Effector memory CD8-positive, alpha-beta T cell (primary cell): ENCODE measurements around the gene MBNL2.

Experiments
- ATAC-seq: fragments of 150-1000 bp; cut with Tn5 transposase; replicated peaks from 2 replicates; pipeline ENCODE4 v1.10.0; 2021; ENCODE audit warnings: mild to moderate bottlenecking, moderate library complexity
- DNase-seq, 3 experiments: peaks; one replicate each; pipeline ENCODE4 v3.0.0; 2021
- H3K27ac Mint-ChIP-seq, 2 donors: one replicate each; pipeline ENCODE4 v1.8.0; 2022; ENCODE audit warnings: mild to moderate bottlenecking in 2 of 2, mixed read lengths in 2 of 2, moderate library complexity in 2 of 2
- H3K27me3 Mint-ChIP-seq, 2 donors: one replicate each; pipeline ENCODE4 v1.8.0; 2022; ENCODE audit warnings: mixed read lengths in 2 of 2
- H3K36me3 Mint-ChIP-seq: one replicate; pipeline ENCODE4 v1.8.0; 2022; ENCODE audit warnings: mild to moderate bottlenecking, moderate library complexity, mixed read lengths; ENCODE audit not compliant: insufficient read depth
- H3K4me1 Mint-ChIP-seq, 2 donors: one replicate each; pipeline ENCODE4 v1.8.0; 2022; ENCODE audit warnings: low read depth in 2 of 2, mixed read lengths in 2 of 2
- H3K4me3 Mint-ChIP-seq, 2 donors: one replicate each; pipeline ENCODE4 v1.8.0; 2022; ENCODE audit warnings: mild to moderate bottlenecking in 2 of 2, mixed read lengths in 2 of 2, moderate library complexity in 2 of 2
- H3K9me3 Mint-ChIP-seq, 2 donors: one replicate each; pipeline ENCODE4 v1.8.0; 2022; ENCODE audit warnings: mixed read lengths in 2 of 2
- total RNA-seq, 9 experiments: gene quantifications; one replicate each; lab custom pipeline; 2026; lab: John Stamatoyannopoulos, UW

MBNL2 gene, protein sequence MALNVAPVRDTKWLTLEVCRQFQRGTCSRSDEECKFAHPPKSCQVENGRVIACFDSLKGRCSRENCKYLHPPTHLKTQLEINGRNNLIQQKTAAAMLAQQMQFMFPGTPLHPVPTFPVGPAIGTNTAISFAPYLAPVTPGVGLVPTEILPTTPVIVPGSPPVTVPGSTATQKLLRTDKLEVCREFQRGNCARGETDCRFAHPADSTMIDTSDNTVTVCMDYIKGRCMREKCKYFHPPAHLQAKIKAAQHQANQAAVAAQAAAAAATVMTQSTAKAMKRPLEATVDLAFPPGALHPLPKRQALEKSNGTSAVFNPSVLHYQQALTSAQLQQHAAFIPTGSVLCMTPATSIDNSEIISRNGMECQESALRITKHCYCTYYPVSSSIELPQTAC
- total RNA-seq, result 48.0 to 88.5 (median 71.2) reads per million in 9 experiments

DNA sequence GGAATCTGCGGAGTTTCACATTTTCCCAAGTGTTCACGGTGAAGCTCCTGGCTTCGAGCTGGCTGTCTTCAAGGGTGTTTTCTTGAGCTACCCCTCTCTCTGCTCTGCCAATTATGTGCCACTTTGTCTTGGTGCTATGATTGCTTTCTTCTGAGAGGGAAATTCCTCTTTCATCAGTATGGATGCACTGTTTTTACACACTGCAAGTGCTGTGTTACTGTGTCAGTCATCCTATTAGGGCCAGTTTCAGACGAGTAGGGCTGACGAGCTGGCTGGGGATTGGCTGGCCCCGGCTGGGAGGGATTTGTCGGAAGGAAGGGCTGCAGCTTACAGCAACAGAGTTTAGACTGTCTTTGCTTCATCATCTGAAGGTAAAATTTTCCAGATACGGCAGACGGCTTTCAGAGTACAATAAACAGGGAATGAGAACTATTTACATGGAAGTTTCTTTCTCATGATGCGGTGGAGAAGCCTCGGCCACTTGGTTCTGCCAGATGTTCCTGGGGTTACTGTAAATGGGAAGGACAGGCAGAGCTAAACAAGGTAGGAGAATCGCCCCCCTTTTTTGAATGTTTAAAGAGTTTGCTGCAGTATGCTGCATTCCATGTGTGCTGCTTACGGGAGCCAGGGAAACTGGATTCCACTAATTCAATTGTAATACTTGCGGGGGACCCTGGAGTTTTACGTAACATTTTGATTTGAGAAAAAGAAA is at the start of gene MBNL2:
Gene MBNL2, plus strand, starts transcription at position 345 of the 712 bp plus-strand sequence. CDS start 53,903 bp downstream, outside the sequence.
- H3K27ac Mint-ChIP-seq, result peak within 1 kb of the TSS; percentile 98 to 99
- H3K36me3 Mint-ChIP-seq, result peaks cover 31% of the 10 kb centered on the region
- DNase-seq, result peak; percentile 77 to 81 (median 78)
- no peaks in the 10 kb centered on the region for H3K9me3 Mint-ChIP-seq
- H3K4me1 Mint-ChIP-seq, result peaks cover 34 to 39% of the 10 kb centered on the region in 2 donors
- ATAC-seq, result peak; percentile 84
- H3K4me3 Mint-ChIP-seq, result peak within 1 kb of the TSS; percentile 93
- H3K27me3 Mint-ChIP-seq, result no peaks in the 10 kb centered on the region

- H3K27me3 Mint-ChIP-seq, result peaks cover 29 to 45% of the 10 kb centered on the region in 2 donors
- H3K36me3 Mint-ChIP-seq, result no peaks in the 10 kb centered on the region
- H3K9me3 Mint-ChIP-seq, result peaks cover 0 to 2% of the 10 kb centered on the region in 2 donors
- DNase-seq, result no peak
- H3K4me1 Mint-ChIP-seq, result no peaks in the 10 kb centered on the region
- ATAC-seq, result no peak
- no peak overlapping the region for H3K4me3 Mint-ChIP-seq
- no peak overlapping the region for H3K27ac Mint-ChIP-seq
Observed at GRCh38 chr13:97174638-97175037, 47.5 kb upstream of the MBNL2 start.

DNA sequence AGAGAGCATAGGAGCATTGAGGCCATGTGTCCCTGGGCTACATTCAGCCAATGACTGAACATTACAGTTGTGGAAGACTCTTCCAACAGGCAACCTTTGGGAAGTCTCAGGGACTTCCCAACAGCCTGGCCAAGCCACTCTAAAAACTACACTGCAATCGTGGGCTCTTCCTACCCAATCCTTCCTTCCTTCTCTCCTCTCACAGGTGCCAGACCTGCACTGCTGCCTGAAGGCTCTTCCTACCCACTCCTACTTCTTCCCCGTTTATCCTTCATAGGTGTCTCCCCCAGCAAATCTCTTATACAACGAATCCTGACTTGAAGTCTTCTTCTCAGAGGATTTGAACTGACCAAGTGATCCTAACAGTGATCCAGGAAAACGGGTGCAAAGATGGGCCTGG is 47.1 kb upstream of the MBNL2 start:
- no peak overlapping the region for H3K4me3 Mint-ChIP-seq
- no peak for ATAC-seq
- no peaks in the 10 kb centered on the region for H3K36me3 Mint-ChIP-seq
- H3K27me3 Mint-ChIP-seq, result peaks cover 29 to 42% of the 10 kb centered on the region in 2 donors
- no peak for DNase-seq
- peaks cover 0 to 2% of the 10 kb centered on the region in 2 donors for H3K9me3 Mint-ChIP-seq
- H3K27ac Mint-ChIP-seq, result no peak overlapping the region
- no peaks in the 10 kb centered on the region for H3K4me1 Mint-ChIP-seq

DNA sequence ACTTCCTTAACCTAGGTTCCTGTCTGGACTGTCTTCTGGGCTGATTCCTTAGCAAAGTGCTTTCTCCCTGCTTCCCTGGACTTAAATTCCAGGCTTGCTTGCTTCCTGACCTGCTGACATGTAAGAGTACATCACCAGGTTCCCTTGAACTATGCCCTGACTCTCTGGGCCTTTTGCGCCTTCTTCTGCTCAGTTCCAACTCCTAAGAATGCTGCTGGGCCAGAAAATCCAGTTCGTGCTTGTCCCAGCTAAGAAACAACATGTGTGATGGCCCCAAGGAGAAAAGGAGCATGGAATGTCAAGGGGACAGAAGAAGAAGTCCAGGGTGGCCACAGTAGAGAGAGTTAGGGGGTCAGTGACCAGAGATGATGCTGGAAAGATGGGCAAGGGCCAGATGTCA is 42.6 kb upstream of the MBNL2 start:
- Mint-ChIP-seq H3K36me3 (no peaks in the 10 kb centered on the region), H3K27me3 (peaks cover 11 to 24% of the 10 kb centered on the region in 2 donors), H3K27ac (no peak overlapping the region), H3K4me3 (no peak overlapping the region), H3K9me3 (peaks cover 0 to 2% of the 10 kb centered on the region in 2 donors), H3K4me1 (no peaks in the 10 kb centered on the region)
- DNase-seq (no peak), ATAC-seq (no peak)

DNA sequence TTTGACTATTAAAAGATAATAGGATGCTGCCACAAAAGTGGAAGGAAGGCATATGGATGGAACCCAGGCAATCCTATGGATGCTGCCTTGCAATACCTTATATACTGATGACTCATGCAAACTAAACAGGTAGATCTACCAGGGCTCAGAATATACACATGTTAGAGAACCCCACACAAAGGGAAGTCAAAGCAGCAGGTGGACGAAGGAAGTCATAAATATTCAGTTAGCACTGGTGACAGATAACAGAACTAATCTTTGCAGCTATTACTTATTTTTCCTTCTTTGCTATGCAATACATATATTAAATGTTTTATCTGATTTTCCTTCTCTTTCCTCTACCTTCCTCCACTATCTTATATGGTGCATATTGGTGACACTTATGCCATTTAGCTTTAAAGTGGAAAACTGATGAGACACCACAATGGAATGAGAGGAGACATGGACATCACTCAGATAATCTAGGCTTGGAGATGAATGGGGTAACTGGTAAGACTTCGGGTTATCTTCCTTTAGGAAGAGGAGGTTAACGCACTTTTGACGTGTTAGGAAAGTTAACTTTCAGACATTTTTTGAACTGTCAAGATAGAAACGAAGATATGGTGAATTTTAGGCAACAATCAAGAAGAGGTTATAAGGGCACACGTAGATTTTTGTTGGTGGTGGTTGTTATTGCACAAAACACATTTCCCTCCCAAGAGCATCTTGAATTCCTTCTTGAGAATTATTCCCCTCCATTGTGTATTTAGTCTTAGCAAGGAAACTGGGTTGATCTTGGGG is 39.8 kb upstream of the MBNL2 start:
- no peaks in the 10 kb centered on the region for H3K36me3 Mint-ChIP-seq
- H3K4me1 Mint-ChIP-seq, result no peaks in the 10 kb centered on the region
- DNase-seq, result no peak
- H3K27me3 Mint-ChIP-seq, result peaks cover 14 to 26% of the 10 kb centered on the region in 2 donors
- no peak overlapping the region for H3K4me3 Mint-ChIP-seq
- no peaks in the 10 kb centered on the region for H3K9me3 Mint-ChIP-seq
- H3K27ac Mint-ChIP-seq, result no peak overlapping the region
- ATAC-seq, result no peak

DNA sequence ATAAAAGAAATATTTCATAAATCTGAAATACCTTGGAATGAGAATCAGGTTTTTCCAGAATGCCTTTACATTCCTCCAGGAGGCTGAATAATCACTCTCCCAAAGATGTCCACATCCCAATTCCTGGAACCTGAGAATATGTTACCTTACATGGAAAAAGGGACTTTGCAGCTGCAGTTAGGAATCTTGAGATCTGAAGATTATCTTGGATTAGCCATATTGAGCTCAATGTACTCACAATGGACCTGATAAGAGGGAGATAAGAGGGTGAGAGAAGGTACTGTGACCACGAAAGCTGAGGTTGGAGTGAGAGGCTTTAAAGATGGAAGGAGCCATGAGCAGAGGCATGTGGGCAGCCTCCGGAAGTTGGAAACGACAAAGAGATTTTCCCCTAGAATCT is 36.8 kb upstream of the MBNL2 start:
- DNase-seq (no peak), ATAC-seq (no peak)
- Mint-ChIP-seq H3K27ac (no peak overlapping the region), H3K4me1 (peaks cover 0 to 10% of the 10 kb centered on the region in 2 donors), H3K27me3 (peaks cover 14 to 39% of the 10 kb centered on the region in 2 donors), H3K4me3 (no peak overlapping the region), H3K9me3 (no peaks in the 10 kb centered on the region), H3K36me3 (peaks cover 3% of the 10 kb centered on the region)

GRCh38 chr13:97185751-97186150 is 36.4 kb upstream of the MBNL2 start:
- Mint-ChIP-seq H3K4me1 (peaks cover 0 to 10% of the 10 kb centered on the region in 2 donors), H3K4me3 (no peak overlapping the region), H3K27ac (no peak overlapping the region), H3K9me3 (no peaks in the 10 kb centered on the region), H3K27me3 (peaks cover 14 to 39% of the 10 kb centered on the region in 2 donors), H3K36me3 (peaks cover 3% of the 10 kb centered on the region)
- ATAC-seq (no peak), DNase-seq (no peak)

DNA sequence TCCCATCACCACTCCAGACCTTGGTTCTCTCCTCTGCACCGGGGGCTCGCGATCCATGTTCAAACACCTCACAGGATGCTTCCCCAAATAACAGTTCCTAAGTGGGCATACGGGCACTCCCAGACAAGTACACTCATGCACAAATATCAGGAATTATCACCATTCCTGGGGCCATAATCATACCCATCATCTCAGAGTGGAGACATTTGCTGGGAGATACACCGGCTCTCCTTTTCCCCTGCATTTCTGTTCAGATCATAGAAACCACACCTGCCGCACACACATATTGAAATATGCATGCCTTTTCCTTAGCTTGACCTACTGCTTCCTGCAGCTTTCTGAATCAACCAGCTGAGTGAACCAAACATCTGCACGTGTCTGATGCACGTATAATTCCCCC is 33.9 kb upstream of the MBNL2 start:
- peaks cover 14 to 32% of the 10 kb centered on the region in 2 donors for H3K27me3 Mint-ChIP-seq
- peaks cover 2 to 10% of the 10 kb centered on the region in 2 donors for H3K4me1 Mint-ChIP-seq
- DNase-seq, result no peak
- no peak overlapping the region for H3K27ac Mint-ChIP-seq
- no peaks in the 10 kb centered on the region for H3K9me3 Mint-ChIP-seq
- no peak overlapping the region for H3K4me3 Mint-ChIP-seq
- no peak for ATAC-seq
- H3K36me3 Mint-ChIP-seq, result peaks cover 3% of the 10 kb centered on the region

GRCh38 chr13:97189928-97190327 is 32.2 kb upstream of the MBNL2 start:
- Mint-ChIP-seq H3K4me1 (peaks cover 2 to 10% of the 10 kb centered on the region in 2 donors), H3K9me3 (no peaks in the 10 kb centered on the region), H3K36me3 (peaks cover 3% of the 10 kb centered on the region), H3K27ac (no peak overlapping the region), H3K27me3 (peaks cover 14 to 20% of the 10 kb centered on the region in 2 donors), H3K4me3 (no peak overlapping the region)
- DNase-seq (no peak), ATAC-seq (no peak)

DNA sequence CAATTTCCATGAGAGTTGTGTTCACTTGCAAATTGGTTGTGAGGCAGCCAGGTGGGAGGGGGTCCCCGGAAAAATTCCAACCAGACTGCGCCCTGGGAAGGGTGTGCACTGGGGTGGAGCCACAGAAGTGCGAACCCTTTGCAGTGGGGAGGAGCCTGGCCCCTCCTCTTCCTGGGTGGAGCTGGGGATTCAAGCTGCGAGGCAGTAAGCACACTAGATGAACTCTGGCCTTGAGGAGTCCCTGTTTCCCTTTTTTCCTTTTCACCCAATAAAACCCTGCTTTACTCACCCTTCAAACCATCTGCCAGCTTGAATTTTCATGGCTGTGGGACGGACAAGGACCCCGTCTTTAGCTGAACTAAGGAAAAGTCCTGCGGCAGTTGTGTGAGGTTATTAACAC is 31.0 kb upstream of the MBNL2 start:
- Mint-ChIP-seq H3K36me3 (peaks cover 3% of the 10 kb centered on the region), H3K27ac (no peak overlapping the region), H3K27me3 (peaks cover 1 to 20% of the 10 kb centered on the region in 2 donors), H3K4me3 (no peak overlapping the region), H3K9me3 (no peaks in the 10 kb centered on the region), H3K4me1 (peaks cover 2 to 10% of the 10 kb centered on the region in 2 donors)
- ATAC-seq (no peak), DNase-seq (no peak)

GRCh38 chr13:97191615-97192014 is 30.5 kb upstream of the MBNL2 start:
- H3K36me3 Mint-ChIP-seq, result peaks cover 3% of the 10 kb centered on the region
- peaks cover 0 to 19% of the 10 kb centered on the region in 2 donors for H3K27me3 Mint-ChIP-seq
- DNase-seq (no peak), ATAC-seq (no peak)
- H3K4me1 Mint-ChIP-seq, result peaks cover 2 to 10% of the 10 kb centered on the region in 2 donors
- no peaks in the 10 kb centered on the region for H3K9me3 Mint-ChIP-seq
- H3K4me3 Mint-ChIP-seq, result no peak overlapping the region
- H3K27ac Mint-ChIP-seq, result no peak overlapping the region

- Mint-ChIP-seq H3K36me3 (peaks cover 3% of the 10 kb centered on the region), H3K27ac (no peak overlapping the region), H3K9me3 (no peaks in the 10 kb centered on the region), H3K4me1 (peaks cover 2 to 10% of the 10 kb centered on the region in 2 donors), H3K27me3 (peaks cover 0 to 19% of the 10 kb centered on the region in 2 donors), H3K4me3 (no peak overlapping the region)
- DNase-seq, result no peak
- ATAC-seq, result no peak
Observed at GRCh38 chr13:97192166-97192565, 30.0 kb upstream of the MBNL2 start.

GRCh38 chr13:97193577-97193976 is 28.6 kb upstream of the MBNL2 start:
- peak overlapping the region in 1 of 2 donors; percentile 5 for H3K27ac Mint-ChIP-seq
- ATAC-seq (no peak), DNase-seq (no peak)
- peaks cover 2 to 4% of the 10 kb centered on the region in 2 donors for H3K4me1 Mint-ChIP-seq
- peaks cover 5 to 15% of the 10 kb centered on the region in 2 donors for H3K27me3 Mint-ChIP-seq
- H3K4me3 Mint-ChIP-seq, result no peak overlapping the region
- no peaks in the 10 kb centered on the region for H3K9me3 Mint-ChIP-seq
- H3K36me3 Mint-ChIP-seq, result peaks cover 3% of the 10 kb centered on the region
